Measurements from ENCODE around the gene ZNF629.
A peak's percentile ranks its signal among the peaks of the same experiment; 100 is the strongest.

The ZNF629 gene

DNA sequence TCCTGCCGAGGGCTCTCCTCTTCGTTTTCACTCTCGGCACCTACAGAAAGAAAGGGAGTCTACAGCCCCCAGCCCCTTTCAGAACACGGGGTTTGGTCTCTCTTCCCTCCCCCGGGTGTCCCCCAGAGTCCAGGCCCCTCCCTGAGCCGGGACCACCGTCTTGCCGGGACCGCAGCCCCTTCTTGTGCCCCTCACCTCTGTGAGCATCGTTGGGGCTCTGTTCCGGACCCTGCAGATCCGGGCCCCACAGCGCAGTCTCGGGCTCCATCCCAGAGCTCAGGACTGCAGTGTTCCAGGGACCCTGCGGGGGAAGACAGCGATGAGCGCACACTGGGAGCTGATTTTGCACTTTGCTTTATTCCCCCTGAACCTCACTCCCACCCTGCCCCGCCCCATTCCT, 2.8 kb downstream of the ZNF629 start:
- no peak overlapping the region for H3K4me3 ChIP-seq (ENCODE audit: low read depth, low read length)
- TF ChIP-seq, protein P1, sequence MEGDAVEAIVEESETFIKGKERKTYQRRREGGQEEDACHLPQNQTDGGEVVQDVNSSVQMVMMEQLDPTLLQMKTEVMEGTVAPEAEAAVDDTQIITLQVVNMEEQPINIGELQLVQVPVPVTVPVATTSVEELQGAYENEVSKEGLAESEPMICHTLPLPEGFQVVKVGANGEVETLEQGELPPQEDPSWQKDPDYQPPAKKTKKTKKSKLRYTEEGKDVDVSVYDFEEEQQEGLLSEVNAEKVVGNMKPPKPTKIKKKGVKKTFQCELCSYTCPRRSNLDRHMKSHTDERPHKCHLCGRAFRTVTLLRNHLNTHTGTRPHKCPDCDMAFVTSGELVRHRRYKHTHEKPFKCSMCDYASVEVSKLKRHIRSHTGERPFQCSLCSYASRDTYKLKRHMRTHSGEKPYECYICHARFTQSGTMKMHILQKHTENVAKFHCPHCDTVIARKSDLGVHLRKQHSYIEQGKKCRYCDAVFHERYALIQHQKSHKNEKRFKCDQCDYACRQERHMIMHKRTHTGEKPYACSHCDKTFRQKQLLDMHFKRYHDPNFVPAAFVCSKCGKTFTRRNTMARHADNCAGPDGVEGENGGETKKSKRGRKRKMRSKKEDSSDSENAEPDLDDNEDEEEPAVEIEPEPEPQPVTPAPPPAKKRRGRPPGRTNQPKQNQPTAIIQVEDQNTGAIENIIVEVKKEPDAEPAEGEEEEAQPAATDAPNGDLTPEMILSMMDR (IDR thresholded peaks at IDR 0.05; ENCODE audit: insufficient read depth, low read depth, low read length, missing control alignments) = no peak
- no peak for DNase-seq (ENCODE audit: low read depth)

- DNase-seq (ENCODE audit: low read depth) = no peak
- TF ChIP-seq, protein P1 (IDR thresholded peaks at IDR 0.05; ENCODE audit: insufficient read depth, low read depth, low read length, missing control alignments) = no peak
- no peak overlapping the region for H3K4me3 ChIP-seq (ENCODE audit: low read depth, low read length)
Observed at GRCh38 chr16:30783280-30784109, 3.5 kb downstream of the ZNF629 start.

GRCh38 chr16:30782486-30783279, 4.3 kb downstream of the ZNF629 start:
- TF ChIP-seq, protein P1 (IDR thresholded peaks at IDR 0.05; ENCODE audit: insufficient read depth, low read depth, low read length, missing control alignments) = no peak
- peak; percentile 0 for DNase-seq (ENCODE audit: low read depth)
- H3K4me3 ChIP-seq (ENCODE audit: low read depth, low read length) = no peak overlapping the region

DNA sequence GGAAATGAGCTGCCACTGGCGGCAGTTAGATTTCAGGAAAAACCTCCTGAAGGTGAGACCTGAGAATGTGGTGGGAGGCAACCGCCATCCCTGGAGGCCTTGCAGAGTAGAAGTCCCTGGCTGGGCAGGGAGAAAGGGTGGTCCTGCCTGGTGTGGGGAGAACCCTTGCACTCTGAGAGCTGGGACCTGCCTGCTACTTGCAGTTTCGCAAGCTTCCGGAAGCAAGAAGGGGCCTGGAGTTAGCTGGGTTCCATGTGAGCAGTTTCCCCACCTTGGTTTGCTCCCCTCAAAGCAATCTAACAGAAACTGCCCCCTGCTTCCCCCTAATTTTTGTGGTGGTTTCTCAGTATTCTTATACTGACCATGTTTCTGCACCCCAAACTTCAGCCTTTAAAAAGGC, 6.5 kb downstream of the ZNF629 start:
- TF ChIP-seq, protein P1 (IDR thresholded peaks at IDR 0.05; ENCODE audit: insufficient read depth, low read depth, low read length, missing control alignments) = no peak
- H3K4me3 ChIP-seq (ENCODE audit: low read depth, low read length) = no peak overlapping the region
- DNase-seq (ENCODE audit: low read depth) = peak; percentile 0

DNA sequence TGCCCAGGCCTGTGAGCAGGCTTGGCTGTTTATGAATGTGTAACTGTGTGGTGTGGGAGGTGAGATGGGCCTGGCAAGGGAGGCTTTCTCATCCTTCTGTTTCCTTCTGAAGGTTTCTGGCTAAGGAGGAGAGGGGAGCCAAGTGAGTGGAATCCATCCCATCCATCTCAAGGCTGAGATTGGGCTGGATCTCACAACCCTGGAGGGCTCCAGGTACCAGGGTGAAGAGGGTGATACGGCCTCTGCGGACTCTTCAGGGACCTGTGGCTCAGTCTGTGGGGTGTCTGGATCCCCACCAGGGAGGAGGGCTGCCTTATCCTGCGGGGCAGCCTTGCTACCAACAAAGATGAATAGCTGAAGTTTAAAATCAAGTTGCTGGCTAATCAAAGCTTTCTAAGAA, 7.0 kb downstream of the ZNF629 start:
- no peak overlapping the region for H3K4me3 ChIP-seq (ENCODE audit: low read depth, low read length)
- TF ChIP-seq, protein P1 (IDR thresholded peaks at IDR 0.05; ENCODE audit: insufficient read depth, low read depth, low read length, missing control alignments) = no peak
- no peak for DNase-seq (ENCODE audit: low read depth)

- TF ChIP-seq, protein P1 (IDR thresholded peaks at IDR 0.05; ENCODE audit: insufficient read depth, low read depth, low read length, missing control alignments) = no peak
- H3K4me3 ChIP-seq (ENCODE audit: low read depth, low read length) = no peak overlapping the region
- no peak for DNase-seq (ENCODE audit: low read depth)
Observed at GRCh38 chr16:30779596-30779995, 7.4 kb downstream of the ZNF629 start.
